Measurements from ENCODE around the gene GALK1.

GRCh38 chr17:75748706-75749105 is 16.3 kb downstream of the GALK1 start:
- TF ChIP-seq CTCF (IDR thresholded peaks at IDR 0.05), result no peak
- no peak for TF ChIP-seq POLR2A (IDR thresholded peaks at IDR 0.05)
